ENCODE measurements around the gene MMEL1.

The MMEL1 gene

DNA sequence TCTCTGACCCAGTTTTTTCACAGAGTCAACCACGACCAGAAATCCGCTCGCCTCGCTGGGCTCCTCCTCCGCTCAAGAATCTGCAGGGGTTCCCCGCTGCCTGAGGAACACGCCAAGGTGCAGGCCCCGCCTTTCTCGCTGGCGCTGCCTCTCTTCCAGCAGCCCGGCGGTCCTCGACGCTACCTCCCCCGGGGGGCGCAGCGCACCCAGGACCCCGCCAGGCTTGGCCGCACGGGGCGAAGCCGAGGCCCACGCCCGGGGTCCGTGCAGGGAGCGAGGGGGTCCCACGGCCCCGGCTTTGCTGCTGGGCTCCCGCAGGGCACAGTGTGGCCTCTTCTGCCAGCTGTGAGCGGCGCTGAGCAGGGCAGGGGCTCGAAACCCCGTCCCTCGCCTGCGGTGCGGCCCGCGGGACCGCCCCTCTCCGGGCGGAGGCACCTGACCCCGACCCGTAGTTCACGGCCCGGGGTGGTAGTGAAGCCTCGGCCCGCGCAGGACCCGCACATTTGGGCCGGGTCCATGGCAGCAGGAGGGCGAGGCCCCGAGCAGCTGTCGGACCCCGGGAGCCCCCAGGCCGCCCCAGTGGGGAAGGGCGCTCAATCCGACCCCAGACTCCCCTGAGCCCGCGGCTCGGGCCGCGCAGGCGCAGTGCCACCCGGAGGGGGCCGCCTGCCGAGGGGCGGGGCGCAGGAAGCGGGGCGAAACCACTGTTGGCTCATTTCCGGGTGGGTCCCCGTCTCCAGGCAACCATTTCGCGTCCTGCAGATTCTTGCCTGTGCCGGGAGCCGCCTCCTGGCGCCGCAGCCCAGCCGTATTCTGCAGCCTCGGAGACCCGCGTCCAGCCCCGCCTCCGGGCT lies 10.0 kb upstream of the MMEL1 start:
- peak; percentile 80 to 96 for DNase-seq

DNA sequence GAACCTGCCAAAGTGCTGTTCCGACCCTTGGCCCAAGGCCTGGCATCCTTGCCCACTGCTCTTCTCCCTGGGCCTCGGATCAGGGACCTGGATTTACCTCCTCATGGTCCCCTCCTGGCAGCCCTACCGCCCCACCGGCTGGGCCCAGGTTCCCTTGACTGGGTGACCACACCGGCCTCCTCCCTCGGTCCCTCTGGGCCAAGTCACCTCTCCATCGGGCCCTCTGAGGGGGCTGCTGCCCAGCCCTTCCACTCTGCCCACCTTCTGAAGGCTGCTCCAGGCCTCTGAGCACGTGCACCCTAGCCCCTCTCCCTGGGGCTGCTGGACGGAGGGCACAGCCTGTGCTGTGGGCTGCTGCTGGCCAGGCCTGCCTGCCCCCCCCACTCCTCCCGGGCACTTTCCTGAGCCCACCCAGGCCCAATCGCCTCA lies 9.3 kb upstream of the MMEL1 start:
- no peak for DNase-seq

DNA sequence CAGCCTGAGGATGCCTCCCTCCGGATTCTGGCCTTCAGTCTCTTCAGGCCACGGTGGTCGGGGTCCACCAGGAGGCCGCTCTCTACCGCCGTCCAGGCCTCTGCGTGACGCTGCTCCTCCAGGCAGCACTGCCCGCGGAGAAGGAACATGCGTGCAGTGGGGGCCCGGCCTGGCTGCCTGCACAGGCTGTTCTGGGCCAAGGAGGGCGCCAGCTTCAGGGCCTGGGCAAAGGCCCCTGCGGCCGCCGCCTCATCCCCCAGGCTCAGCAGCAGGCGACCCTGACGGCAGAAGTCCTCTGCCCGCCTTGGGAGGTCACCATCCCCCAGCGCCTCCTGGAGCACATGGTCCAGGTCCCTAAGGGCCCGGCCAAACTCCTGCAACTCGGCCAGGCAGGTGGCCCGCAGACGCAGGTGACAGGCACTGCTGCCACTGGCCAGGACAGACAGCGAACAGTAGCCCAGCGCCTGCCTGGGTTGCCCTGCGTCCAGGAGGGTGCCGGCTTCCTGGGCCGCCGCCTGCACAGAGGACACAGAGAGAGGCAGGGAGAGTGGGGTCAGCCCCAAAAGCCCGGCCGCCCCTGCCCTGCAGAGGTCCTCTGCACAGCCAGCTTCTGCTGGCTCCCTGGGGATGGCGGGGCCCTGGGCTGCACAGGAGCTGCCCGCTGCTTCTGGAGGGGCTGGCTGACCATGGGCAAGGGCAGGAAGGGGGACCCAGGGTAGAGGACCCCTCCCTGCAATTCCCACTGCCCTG lies 8.7 kb upstream of the MMEL1 start:
- no peak for DNase-seq

DNA sequence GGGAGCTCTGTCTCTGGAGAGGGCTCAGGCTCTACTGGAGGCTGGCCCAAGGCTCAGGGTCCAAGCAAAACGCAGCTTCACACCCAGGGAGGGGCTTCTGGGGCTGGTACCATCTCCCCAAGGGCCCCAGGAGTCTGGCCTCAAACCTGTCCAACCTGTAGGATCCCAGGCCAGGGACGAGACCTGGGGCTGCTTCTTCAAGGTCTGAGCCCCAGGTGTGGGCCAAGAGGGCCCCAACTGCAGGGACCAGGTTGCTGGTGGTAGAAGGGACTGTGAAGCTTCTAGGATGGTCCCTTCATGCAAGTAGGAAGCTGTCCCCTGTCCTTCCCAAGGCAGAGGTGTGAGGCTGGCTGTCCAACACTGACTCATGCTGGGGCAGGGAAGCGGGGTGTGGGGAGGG lies 7.8 kb upstream of the MMEL1 start:
- DNase-seq = no peak

DNA sequence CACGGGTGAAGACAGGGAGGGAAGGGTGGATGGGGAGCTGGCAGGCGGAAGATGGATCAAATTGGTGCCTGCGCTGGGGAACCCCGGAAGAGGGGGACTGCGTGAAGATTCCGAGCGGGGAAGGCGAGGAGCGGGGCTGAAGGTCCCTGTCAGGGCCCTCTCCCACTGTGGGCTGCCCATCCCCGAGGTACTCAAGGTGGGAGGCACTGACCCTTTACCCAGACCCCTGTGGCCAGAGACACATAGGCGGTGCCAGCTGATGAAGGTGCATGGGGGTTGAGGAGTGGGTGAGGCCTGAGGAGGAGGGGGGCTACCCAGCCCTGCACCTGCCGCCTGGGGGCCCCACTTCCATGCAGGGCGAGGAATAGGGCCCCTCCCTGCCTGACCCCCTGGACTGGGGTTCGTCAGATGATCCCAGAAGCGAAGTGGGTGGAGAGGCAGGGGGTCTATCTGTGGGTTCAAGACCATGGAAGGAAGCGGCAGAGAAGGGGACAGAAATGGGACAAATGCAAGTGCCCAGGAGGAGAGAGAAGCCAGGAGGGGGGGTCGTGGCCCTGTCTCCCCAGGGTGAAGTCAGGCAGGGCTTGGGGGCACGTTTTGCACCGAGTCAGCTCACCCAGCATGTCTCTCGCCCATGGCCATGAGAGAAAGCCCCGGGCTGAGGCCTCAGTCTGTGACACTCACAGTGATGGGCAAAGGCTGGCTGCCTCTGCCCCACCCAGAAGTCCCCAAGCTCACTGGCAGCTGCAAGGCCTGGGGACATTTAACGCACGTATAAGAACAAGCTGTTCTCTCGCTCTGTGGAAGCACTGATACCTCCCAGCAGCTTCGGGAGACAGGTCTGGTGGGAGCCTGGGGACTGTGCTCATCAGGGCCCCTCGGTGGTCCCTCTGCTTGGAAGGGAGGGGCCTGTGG lies 7.0 kb upstream of the MMEL1 start:
- no peak for DNase-seq

DNA sequence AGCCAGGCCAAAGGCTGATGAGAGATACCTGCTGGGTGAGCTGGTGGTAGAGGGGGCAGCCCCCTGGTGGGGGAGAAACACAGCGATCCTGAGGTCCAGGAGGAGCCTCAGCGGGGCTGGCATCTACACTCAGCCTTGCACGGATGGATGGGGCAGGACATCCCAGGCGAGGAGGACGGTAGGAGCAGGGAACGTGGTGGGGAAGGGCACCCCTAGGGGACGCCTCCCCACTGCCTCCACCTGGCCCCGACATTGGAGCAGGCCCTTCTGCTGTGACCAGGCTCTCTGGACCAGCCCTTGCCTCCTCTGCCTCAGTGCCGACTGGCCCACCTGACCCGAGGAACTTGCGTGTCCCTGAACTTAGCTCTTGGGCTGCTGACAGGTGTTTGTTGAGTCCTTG lies 6.4 kb upstream of the MMEL1 start:
- DNase-seq = no peak

DNA sequence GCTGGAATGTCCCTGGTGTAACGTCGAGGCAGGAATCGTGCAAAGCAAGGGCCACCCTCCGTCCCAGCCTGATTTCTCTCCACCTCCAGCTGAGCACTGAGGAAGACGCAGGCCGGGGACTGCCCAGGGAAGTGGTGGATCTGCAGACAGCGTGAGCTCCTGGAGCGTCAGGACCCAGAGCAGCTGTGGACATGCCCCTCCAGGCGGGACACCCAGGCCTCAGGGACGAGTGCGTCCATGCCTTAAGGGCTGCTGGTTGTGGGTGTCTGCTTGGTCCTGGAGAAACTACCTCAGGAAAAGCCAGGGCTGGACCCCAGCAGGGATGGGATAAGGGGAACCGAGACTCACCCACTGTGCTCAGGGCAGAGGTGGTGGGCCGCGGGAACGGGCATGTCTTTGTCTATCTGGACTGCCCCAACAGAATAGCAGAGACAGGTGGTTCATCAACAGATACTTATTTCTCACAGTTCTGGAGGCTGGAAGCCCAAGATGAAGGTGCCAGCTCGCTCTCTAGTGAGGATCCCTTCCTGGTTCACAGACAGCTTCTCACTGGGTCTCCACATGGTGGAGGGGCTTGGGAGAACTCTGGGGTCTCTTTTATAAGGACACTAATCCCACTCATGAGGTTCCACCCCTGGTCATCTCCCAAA lies 5.8 kb upstream of the MMEL1 start:
- no peak for DNase-seq

DNA sequence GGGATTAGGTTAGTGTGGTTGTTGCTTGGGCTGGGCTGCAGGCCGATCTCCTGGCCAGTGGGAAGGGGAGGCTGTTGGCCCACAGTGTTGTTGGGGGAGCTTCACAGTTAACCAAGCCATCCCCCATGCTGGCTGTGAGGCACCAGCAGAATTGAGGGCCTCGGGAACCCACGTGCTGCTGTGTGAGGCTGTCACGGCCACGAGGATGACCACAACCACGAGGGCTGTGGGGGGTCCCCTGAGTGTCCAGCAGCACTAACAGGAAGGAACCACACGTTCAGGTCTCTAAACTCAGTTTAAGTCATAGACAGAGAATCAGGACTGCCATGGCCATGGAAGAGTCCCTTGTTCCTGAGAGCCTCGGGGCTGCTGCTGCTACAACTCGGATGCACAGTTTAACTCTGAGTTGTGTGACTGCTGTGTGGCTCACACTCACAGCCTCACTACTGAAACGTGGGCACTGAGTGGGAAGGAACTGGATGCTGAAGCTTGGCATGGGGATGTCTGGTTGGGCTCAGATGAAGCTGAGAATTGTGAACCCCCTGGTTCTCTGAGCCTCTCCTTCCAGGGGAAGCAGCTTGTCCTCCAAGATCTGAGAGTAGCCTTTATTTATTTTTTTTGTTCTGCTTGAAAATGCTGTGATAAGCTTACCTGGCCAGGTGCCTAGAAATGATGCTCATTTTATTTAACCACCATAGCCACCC lies 4.8 kb upstream of the MMEL1 start:
- no peak for DNase-seq

DNA sequence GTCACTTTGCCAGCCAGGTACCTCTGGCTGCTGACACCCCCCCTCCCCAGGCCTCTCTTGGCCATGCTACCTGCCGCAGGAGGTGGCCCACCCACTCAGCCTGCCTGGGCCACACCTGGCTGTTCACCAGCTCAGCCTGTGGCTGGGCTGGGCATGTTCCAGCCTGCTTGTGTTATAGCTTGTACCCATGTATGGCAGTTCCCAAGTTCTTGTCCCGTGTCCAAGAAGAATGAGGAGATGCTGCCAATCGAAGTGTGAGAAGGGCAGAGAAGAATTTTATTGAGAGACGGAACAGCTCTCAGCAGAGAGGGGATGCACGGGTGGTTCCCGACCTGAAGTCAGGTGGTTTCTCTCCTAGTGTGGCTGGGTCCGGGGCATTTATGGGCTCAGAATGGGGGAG lies 3.9 kb upstream of the MMEL1 start:
- DNase-seq = no peak

DNA sequence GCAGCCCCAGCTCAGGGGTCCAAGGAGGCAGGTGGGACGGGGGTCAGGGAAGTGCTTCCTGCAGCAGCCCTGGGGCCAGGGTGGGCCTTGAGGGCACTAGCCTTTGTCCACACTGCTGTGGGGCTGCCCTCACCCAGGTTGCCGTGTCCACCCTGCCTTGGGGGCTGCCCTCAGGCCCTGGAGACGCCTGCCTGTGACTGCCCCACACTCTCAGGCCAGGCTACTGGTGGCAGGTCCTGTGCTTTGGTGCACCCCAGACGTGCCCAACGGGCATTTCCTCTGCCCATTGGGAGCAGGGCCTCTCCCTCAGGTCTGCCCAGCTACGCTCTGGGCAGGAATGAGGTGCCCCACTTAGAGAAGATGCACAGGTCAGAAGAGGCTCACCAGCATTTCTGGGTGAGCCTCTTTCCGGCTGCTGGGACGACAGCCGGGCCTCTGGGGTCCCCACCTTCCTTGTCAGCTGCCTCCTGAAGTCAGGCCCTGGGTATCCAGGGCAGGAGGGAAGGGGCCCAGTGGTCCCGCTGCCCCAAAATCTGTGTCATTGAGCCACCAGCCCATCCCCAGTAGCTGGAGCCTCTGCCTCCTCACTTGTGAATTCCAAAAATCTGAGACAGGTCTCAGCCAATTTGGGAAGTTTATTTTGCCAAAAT lies 2.7 kb upstream of the MMEL1 start:
- DNase-seq = no peak

DNA sequence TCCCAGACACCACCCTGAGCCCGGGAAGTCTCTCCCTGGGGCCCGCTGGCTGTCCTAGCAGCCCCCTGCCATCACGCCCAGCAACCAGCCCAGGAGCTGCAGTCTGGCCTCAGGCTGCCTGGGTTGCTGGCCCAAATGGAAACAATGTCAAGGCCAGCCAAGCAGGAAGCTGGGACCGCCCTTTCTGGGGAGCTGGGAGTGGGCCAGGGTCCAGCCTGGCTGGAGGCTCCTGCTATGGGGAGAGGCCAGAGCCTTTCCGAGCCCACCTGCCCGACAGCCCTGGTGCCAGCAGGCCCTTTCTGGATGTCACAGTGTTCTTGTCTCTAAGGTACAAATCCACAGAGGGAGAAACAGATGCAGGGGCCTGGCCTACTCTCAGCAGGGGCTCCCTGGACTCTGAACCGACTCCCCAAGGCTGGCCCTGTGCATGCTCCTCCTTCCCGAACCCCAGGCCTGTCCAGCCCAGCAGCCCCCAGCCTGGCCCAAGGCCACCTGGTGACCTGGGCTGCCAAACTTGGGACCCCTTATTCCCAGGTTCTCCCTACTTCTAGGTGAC lies 1.2 kb upstream of the MMEL1 start:
- no peak for DNase-seq

DNA sequence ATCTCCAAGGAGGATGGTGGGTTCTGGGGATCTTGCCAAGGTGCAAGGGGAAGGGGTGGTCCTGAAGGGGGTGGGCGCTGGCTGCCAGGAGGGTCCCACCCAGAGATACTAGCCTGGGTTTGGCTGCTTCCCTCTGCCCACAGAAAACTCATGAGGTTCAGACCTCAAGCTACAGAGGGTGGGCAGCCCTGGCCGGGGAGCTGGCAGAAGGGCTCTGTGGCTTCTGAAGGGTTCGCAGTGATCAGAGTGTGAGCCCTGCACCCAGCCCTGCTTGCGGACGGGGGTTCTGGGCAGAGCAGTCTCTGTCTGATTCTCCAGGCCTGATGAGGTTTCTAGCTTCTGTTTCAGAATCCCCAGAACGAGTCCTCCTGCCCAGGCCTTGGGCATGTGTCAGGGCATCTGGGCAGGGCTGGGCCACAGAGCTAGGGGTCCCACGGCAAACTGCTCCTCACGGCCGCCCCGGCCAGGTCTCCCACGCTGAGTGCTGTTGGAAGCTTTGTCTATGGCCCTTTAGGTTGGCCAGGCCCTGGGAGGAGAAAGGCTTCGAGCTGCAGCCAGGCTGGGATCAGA lies 635 bp upstream of the MMEL1 start:
- DNase-seq = no peak

DNA sequence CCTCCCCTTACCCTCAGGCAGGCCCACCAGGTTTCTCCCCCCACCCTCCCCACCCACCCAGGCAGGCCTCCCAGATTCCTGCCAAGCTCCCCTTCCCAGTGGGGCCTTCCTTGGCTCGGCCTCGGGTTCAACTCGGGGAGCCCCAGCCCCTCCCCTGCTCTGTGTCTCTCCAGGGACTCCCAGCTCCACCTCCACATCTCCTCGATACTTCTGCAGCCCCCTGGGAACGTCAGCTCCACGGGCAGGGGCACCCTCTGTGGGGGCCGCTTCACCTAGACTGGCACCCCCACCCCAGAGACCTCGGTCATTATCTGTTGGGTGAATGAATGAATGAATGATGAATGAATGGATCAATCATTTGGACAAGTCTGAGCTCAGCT lies 775 bp downstream of the MMEL1 start:
- no peak for DNase-seq

DNA sequence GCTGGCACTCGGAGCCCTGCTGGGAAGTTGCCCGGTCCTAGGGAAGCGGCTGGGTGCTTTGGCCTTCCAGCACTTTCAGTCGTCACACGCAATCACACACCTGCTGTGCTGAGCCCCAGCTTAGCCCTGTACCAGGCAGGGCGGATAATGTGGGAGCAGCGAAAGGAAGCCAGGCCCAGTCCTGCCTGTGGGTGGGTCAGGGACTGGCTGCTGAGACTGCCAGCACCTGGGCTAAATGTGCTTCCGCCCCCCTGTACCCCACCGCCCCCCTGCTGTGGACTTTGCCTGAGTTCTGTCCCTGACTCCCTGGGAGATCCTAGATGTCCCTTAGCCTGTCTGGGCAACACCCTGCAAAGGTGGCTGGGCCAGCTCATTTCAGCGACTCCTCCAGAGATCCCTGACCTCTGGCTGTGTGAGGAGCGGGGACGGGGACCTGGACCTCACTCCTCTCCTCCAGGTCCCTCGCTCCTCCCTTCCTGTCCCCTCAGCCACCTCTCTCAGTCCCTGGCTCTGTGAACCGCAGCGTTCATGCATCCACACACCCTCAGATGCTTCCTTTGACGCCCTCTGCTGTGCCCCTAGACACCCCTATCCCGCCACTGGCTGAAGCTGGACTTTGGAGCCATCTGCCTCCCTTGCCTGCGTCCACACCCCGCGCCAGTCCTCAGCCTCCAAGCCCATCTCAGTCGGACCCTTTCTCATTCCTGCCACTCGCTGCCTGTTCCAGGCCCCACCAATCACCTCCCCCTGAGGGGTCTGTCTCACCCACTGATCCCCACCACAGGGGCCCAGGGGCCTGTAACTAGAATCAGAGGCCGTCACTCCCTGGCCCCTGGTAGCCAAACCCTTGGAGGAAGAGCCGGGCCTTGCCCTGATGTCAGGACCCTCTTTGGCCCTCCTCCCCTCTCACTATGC lies 1.4 kb downstream of the MMEL1 start:
- DNase-seq = no peak

DNA sequence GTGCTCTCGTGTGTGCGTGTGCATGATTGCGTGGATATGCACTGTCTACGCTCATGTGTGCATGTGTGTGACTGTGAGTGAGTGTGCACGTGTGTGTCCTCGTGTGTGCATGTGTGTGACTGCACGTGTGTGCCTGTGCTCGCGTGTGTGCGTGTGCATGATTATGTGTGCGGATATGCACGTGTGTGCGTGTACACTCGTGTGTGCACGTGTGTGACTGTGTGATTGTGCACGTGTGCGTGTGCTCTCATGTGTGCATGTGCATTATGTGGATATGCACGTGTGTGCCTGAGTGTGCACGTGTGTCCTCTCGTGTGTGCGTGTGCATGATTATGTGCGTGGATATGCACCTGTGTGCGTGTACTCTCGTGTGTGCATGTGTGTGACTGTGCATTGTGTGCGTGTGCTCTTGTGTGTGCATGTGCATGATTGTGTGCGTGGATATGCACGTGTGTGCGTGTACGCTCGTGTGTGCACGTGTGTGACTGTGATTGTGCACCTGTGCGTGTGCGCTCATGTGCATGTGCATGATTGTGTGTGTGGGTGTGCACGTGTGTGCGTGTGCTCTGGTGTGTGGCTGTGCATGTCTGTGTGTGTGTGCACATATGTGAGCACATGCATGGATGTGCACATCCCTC lies 2.2 kb downstream of the MMEL1 start:
- no peak for DNase-seq

DNA sequence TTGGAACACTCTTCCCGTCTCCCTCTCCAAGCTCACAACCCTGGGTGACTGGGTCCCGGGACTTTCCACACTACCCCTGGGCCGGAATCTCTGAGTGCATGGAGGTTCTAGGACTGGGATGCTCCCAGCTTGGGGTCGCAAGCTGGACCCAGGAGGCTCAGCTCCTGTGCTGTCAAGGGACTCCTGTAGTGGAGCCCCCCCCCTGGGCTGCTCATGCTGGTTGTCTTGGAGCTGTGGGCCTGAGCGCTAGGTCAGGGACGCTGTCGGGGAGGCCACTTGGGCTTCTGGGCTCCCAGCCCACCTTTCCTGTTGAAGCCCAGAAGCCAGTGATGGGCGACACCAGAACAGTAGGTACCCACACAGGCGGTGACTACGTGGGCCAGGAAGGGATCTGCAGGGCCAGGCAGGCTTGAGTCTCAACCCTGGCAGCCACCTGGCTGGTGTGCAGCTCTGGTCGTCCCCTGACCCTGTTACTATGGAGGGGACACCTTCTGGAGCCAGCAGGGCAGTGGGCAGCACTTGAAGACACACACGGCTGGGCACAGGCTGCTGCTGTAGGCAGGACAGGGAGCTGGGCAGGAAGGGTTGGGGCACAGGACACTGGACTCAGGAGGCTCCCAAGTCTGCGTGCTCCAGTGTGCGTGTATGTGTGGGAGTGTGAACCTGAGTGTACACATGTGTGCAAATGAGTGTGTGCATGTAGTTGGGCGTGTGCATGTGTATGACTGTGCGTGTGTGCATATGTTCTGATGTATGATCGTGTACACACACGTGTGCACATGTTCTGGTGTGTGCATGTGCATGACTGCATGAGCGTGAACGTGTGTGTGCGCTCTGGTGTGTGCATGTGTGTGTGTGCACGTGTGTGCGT lies 3.0 kb downstream of the MMEL1 start:
- DNase-seq = no peak

DNA sequence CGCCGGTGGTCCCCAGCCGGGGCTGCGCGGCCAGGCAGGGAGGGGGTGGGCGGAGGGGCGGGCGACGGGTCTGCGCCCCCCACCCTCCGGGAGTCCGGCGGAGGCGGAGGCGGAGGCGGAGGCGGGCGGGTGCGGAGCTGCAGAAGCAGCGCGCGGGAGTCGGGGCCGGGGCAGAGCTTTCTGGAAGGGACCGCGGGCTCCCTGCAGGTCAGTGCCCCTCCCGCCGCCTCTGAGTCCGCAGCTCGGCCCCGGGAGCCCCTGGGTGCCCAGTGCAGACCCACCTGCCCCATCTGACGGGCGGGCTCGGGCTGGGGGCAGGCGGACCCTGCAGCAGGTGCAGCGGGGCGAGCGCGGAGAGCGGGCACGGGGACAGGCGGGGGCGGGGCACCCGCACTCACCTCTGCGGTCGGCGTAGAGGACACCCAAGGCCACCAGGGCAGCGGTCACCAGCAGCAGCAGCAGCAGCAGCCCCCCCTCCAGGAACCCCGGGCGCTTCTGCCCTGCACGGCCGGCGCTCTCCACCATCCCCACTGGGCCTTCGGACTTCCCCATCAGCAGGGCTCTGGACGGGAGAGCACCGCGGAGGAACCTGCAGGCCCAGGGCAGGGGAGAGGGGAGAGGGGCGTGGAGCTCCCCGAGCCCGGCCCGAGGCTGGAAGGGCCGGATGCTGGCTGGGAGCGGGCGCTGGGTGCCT lies 3.7 kb downstream of the MMEL1 start:
- no peak for DNase-seq

All from NCI-H446 (cell line).